Measurements from ENCODE around the gene SYNE1.
"Not testable (repeated sequence)": the region's sequence is repeated elsewhere in the genome, so short reads cannot be mapped to it uniquely, and the experiment has no call there.

The SYNE1 gene

GRCh38 chr6:152482289-152482688 lies 154.9 kb downstream of the SYNE1 start:
- no peak for DNase-seq (ENCODE audit: low read depth)

GRCh38 chr6:152478377-152479010 lies 158.7 kb downstream of the SYNE1 start:
- DNase-seq (ENCODE audit: low read depth): no peak

GRCh38 chr6:152474354-152474753 lies 162.8 kb downstream of the SYNE1 start:
- DNase-seq (ENCODE audit: low read depth): no peak

GRCh38 chr6:152472325-152472724 lies 164.8 kb downstream of the SYNE1 start:
- no peak for DNase-seq (ENCODE audit: low read depth)

GRCh38 chr6:152471456-152472265 lies 165.5 kb downstream of the SYNE1 start:
- DNase-seq (ENCODE audit: low read depth): no peak

- no peak for DNase-seq (ENCODE audit: low read depth)
These were observed 174.0 kb downstream of the SYNE1 start for GRCh38 chr6:152463164-152463563.

- DNase-seq (ENCODE audit: low read depth): no peak
These were observed 174.4 kb downstream of the SYNE1 start for GRCh38 chr6:152462716-152463115.

- no peak for DNase-seq (ENCODE audit: low read depth)
These were observed 175.6 kb downstream of the SYNE1 start for GRCh38 chr6:152461556-152461955.

GRCh38 chr6:152458648-152459644 lies 178.2 kb downstream of the SYNE1 start:
- DNase-seq (ENCODE audit: low read depth): no peak

- no peak for DNase-seq (ENCODE audit: low read depth)
These were observed 179.1 kb downstream of the SYNE1 start for GRCh38 chr6:152457949-152458624.

- no peak for DNase-seq (ENCODE audit: low read depth)
These were observed 183.2 kb downstream of the SYNE1 start for GRCh38 chr6:152454003-152454402.

- DNase-seq (ENCODE audit: low read depth): no peak
These were observed 183.7 kb downstream of the SYNE1 start for GRCh38 chr6:152453421-152453820.

- no peak for DNase-seq (ENCODE audit: low read depth)
These were observed 184.5 kb downstream of the SYNE1 start for GRCh38 chr6:152452639-152453038.

GRCh38 chr6:152450519-152450918 lies 186.6 kb downstream of the SYNE1 start:
- no peak for DNase-seq (ENCODE audit: low read depth)

- no peak for DNase-seq (ENCODE audit: low read depth)
These were observed 195.3 kb downstream of the SYNE1 start for GRCh38 chr6:152441902-152442301.

GRCh38 chr6:152435816-152436215 lies 201.3 kb downstream of the SYNE1 start:
- DNase-seq (ENCODE audit: low read depth): no peak

- DNase-seq (ENCODE audit: low read depth): no peak
These were observed 204.4 kb downstream of the SYNE1 start for GRCh38 chr6:152432758-152433157.

GRCh38 chr6:152428126-152428525 lies 209.0 kb downstream of the SYNE1 start:
- no peak for DNase-seq (ENCODE audit: low read depth)

GRCh38 chr6:152426276-152426675 lies 210.9 kb downstream of the SYNE1 start:
- no peak for DNase-seq (ENCODE audit: low read depth)

- DNase-seq (ENCODE audit: low read depth): no peak
These were observed 213.7 kb downstream of the SYNE1 start for GRCh38 chr6:152423216-152424103.

GRCh38 chr6:152421496-152421895 lies 215.7 kb downstream of the SYNE1 start:
- not testable (repeated sequence) for DNase-seq (ENCODE audit: low read depth)

All from stimulated activated CD8-positive, alpha-beta memory T cell treated with anti-CD3 and anti-CD28 coated beads, Interleukin-12 subunit alpha, Interleukin-12 subunit beta, amount 100 ng/mL, for 4 hours (primary cell).